ENCODE data around the gene PIN1. TPM values are rescaled to one million over a fixed set of nuclear protein-coding genes. Genes with fewer than 3 reads are reported as not detected.
A peak's percentile ranks its signal among the peaks of the same experiment; 100 is the strongest.

PIN1 gene
- total and polyA plus RNA-seq, 2 of the 13 experiments (the other 11 are each of a cell fraction or from before 2014, with no cell fraction given): 31.9 to 72.0 TPM

- no peak for TF ChIP-seq MZF1 (CRISPR knock-in tag; IDR thresholded peaks at IDR 0.05; ENCODE audit: borderline replicate concordance)
- TF ChIP-seq SAP130 (CRISPR knock-in tag; IDR thresholded peaks at IDR 0.05; ENCODE audit: low read depth): peak; percentile 46; the same call in 1 of the 2 replicates
- peak; percentile 24; the same call in 1 of the 3 replicates for TF ChIP-seq MXI1 (IDR thresholded peaks at IDR 0.05; ENCODE audit: borderline replicate concordance, low read depth, low read length)
- no peak for TF ChIP-seq ZBTB49 (CRISPR knock-in tag; IDR thresholded peaks at IDR 0.05; ENCODE audit: borderline replicate concordance)
- TF ChIP-seq ELF3 (CRISPR knock-in tag; IDR thresholded peaks at IDR 0.05): peak; percentile 65; the same call in 1 of the 2 replicates
- no peak for TF ChIP-seq SALL1 (CRISPR knock-in tag; IDR thresholded peaks at IDR 0.05)
- TF ChIP-seq ZMYM3 (CRISPR knock-in tag; IDR thresholded peaks at IDR 0.05): peak; percentile 43; the same call in 1 of the 2 replicates
- TF ChIP-seq ZNF691 (CRISPR knock-in tag; IDR thresholded peaks at IDR 0.05; ENCODE audit: borderline replicate concordance, low read depth): no peak
- TF ChIP-seq MTF1 (CRISPR knock-in tag; IDR thresholded peaks at IDR 0.05): no peak
- TF ChIP-seq SMC3 (IDR thresholded peaks at IDR 0.05; ENCODE audit: low read length): peak; percentile 96
- TF ChIP-seq ZBTB3 (CRISPR knock-in tag; IDR thresholded peaks at IDR 0.05; ENCODE audit: borderline replicate concordance, low read depth): no peak
- no peak for TF ChIP-seq E2F5 (CRISPR knock-in tag; conservative IDR thresholded peaks at IDR 0.05)
- no peak for TF ChIP-seq TOPORS (CRISPR knock-in tag; IDR thresholded peaks at IDR 0.05)
- 0 out of 2 replicates have a peak, but pooled peaks have one; percentile 25 for TF ChIP-seq THAP11 (CRISPR knock-in tag; IDR thresholded peaks at IDR 0.05)
- TF ChIP-seq ZFP37 (CRISPR knock-in tag; IDR thresholded peaks at IDR 0.05; ENCODE audit: borderline replicate concordance): no peak
- 0 out of 2 replicates have a peak, but pooled peaks have one; percentile 17 for TF ChIP-seq HNF1B (CRISPR knock-in tag; IDR thresholded peaks at IDR 0.05)
- TF ChIP-seq RAD21 (CRISPR knock-in tag; IDR thresholded peaks at IDR 0.05): peak; percentile 83
- 0 out of 2 replicates have a peak, but pooled peaks have one; percentile 43 for TF ChIP-seq SMAD3 (CRISPR knock-in tag; IDR thresholded peaks at IDR 0.05)
- TF ChIP-seq IRF2 (CRISPR knock-in tag; IDR thresholded peaks at IDR 0.05): 0 out of 2 replicates have a peak, but pooled peaks have one; percentile 26
- peak; percentile 70 for TF ChIP-seq RFX3 (CRISPR knock-in tag; IDR thresholded peaks at IDR 0.05)
- TF ChIP-seq RFX1 (IDR thresholded peaks at IDR 0.05): peak; percentile 56; the same call in 1 of the 2 replicates
- TF ChIP-seq IKZF5 (CRISPR knock-in tag; IDR thresholded peaks at IDR 0.05): 0 out of 2 replicates have a peak, but pooled peaks have one; percentile 34
- TF ChIP-seq ZNF331 (CRISPR knock-in tag; IDR thresholded peaks at IDR 0.05): 0 out of 2 replicates have a peak, but pooled peaks have one; percentile 24
- TF ChIP-seq ZNF564 (CRISPR knock-in tag; IDR thresholded peaks at IDR 0.05): no peak
Measured at GRCh38 chr19:9796113-9796773, 38.9 kb upstream of the PIN1 start (continued).
